Mesodermal cell (in vitro differentiated cells): Measurements from ENCODE around the gene NEUROG3.

Experiments
- H3K27ac ChIP-seq: 2 replicates; pipeline ENCODE4 v1.7.0; 2013; ENCODE audit warnings: mild to moderate bottlenecking, low read depth, low read length, moderate library complexity; ENCODE audit not compliant: severe bottlenecking
- H3K36me3 ChIP-seq: 2 replicates; pipeline ENCODE4 v1.7.1; 2013; ENCODE audit warnings: mild to moderate bottlenecking, low read length, moderate library complexity; ENCODE audit not compliant: control insufficient read depth, insufficient read depth
- H3K4me1 ChIP-seq: one replicate; pipeline ENCODE4 v1.7.1; 2013; ENCODE audit warnings: mild to moderate bottlenecking, low read length; ENCODE audit not compliant: insufficient read depth, control insufficient read depth, poor library complexity, severe bottlenecking
- H3K4me3 ChIP-seq: 2 replicates; pipeline ENCODE4 v1.7.0; 2013; ENCODE audit warnings: low read length, control low read depth, mild to moderate bottlenecking; ENCODE audit not compliant: insufficient read depth, poor library complexity, severe bottlenecking; ENCODE audit errors: extremely low read depth
- H3K9me3 ChIP-seq: 2 replicates; pipeline ENCODE4 v1.7.1; 2013; ENCODE audit warnings: mild to moderate bottlenecking, low read length, moderate library complexity; ENCODE audit not compliant: control insufficient read depth
- WGBS, 2 experiments: methylation state at CpG; one replicate each; pipeline ENCODE4 v1.1.5; 2013; ENCODE audit warnings: missing lambda C conversion rate in 2 of 2; ENCODE audit not compliant: insufficient coverage in 2 of 2; 5-methylcytosine and 5-hydroxymethylcytosine counted together

Gene NEUROG3

DNA sequence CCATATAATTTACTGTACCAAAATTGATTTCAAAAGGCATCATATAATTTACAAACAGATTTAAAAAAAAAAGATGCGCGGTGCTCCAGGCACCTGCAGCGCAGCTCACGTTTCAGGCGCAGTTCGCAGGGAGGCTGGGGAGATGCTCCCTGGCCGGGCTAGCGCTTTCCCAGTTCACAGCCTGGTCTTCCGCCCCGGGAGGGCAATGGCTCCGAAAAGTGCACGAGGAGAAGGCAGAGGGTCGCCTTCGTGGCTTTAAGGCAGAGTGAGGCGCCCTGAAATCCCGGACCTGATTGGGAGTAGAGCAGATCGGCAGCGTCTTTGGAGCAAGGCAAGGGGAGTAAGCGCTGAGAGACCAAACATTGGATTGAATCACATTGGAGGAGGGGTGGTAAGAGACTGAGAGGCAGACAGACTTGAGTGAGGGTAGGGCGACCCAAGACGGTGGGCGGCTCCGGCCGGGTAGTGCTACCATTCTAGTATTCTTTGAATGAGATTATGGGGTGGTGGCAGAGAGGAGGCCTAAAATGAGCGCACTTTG lies 1.5 kb downstream of the NEUROG3 start:
- 0 to 3% methylated on average over 17 to 24 of the region's 25 CpGs for WGBS, 2 experiments
- Histone ChIP-seq H3K4me3 (no peak overlapping the region), H3K4me1 (peaks cover 12% of the 10 kb centered on the region), H3K36me3 (no peaks in the 10 kb centered on the region), H3K9me3 (no peaks in the 10 kb centered on the region), H3K27ac (no peak overlapping the region)

- H3K36me3 ChIP-seq, result no peaks in the 10 kb centered on the region
- no peak overlapping the region for H3K4me3 ChIP-seq
- no peak overlapping the region for H3K27ac ChIP-seq
- H3K9me3 ChIP-seq, result no peaks in the 10 kb centered on the region
- H3K4me1 ChIP-seq, result peaks cover 12% of the 10 kb centered on the region
- whole genome bisulfite sequencing, 2 experiments, result 2 to 5% methylated on average over 5 to 7 of the region's 11 CpGs
Measured at GRCh38 chr10:69570050-69570816, 3.0 kb downstream of the NEUROG3 start.

DNA sequence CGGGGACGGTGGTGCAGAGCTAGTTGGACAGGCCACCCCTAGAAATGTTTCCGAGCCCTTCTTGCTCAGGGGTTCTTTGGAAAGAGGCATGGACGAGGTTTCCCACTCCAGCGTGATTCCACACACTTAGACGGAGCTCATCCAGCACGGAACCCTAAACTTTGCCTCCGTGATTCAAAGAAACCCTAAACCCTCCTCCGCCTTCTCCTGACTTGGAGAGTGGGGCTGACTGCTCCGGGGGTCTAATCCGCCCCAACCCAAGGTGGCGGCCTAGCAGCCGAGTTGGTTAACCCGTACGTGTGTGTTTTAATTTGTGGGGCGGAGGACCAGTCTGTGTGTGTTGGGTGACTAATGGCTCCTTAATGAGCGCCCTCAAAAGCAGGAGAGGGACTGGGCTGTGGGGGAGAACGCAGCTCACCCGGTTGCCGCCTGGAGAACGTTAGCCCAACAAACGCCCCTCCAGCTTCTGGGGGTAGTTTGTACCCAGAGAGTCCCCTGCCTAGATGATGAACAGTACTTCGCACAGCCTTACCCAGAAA lies 3.8 kb downstream of the NEUROG3 start:
- Histone ChIP-seq H3K4me1 (peaks cover 9% of the 10 kb centered on the region), H3K36me3 (no peaks in the 10 kb centered on the region), H3K27ac (no peak overlapping the region), H3K9me3 (no peaks in the 10 kb centered on the region), H3K4me3 (no peak overlapping the region)
- 1 to 4% methylated on average over 13 to 19 of the region's 23 CpGs for WGBS, 2 experiments

- no peak overlapping the region for H3K4me3 ChIP-seq
- no peaks in the 10 kb centered on the region for H3K9me3 ChIP-seq
- WGBS, 2 experiments, result 0 to 2% methylated on average over 31 to 35 of the region's 41 CpGs
Measured at GRCh38 chr10:69568472-69569395, 4.5 kb downstream of the NEUROG3 start.

DNA sequence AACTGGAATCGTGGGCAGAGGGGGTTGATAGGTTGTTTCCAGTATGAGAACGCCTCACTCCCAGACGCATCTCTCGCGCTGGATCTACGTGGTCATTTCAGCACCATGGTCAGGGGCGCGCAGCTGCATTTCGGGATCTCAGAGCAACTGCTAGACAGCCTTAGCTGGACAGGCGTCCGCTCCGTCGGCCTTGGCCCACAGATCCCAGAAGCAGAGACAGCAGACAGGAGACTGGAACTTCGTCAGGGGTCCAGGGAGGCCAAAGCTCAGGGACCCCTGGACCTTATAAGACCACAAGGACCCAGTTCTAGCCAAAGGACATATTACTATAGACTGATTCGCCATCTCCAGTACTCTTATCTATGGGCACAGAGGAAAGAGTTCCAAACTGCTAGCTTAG lies 5.3 kb downstream of the NEUROG3 start:
- WGBS, 2 experiments, result 6 to 9% methylated on average over 15 of the region's 15 CpGs
- Histone ChIP-seq H3K27ac (no peak overlapping the region), H3K9me3 (no peaks in the 10 kb centered on the region), H3K4me1 (peaks cover 9% of the 10 kb centered on the region), H3K4me3 (no peak overlapping the region), H3K36me3 (no peaks in the 10 kb centered on the region)

More at GRCh38 chr10:69568472-69569395, 4.5 kb downstream of the NEUROG3 start:
- H3K4me1 ChIP-seq, result peaks cover 9% of the 10 kb centered on the region
- no peaks in the 10 kb centered on the region for H3K36me3 ChIP-seq
- H3K27ac ChIP-seq, result no peak overlapping the region

DNA sequence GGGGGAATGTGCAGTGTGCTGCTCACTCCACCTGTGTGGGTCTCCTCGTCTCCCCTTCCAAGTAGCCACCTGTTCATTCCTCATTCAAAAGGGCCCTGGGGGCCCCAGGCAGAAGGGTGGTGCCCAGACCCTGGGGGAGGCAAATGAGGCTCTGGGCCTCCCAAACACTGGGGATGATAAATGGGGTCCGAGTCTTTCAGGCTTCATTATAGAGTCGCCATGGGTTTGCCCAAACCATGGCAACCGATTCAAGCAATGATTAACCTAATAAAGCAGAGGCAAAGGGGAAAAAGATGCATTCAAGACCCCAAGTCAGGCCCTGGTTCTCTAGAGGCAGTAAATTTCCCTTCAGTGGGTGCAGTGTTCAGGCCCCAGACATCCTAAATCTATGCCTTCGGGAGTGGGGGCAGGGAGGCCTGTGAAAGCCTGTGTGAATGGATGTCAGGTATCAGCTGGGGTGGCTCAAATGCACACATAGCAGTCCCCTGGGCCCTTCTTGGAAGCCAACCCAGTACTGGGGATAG lies 10.4 kb downstream of the NEUROG3 start:
- Histone ChIP-seq H3K36me3 (no peaks in the 10 kb centered on the region), H3K4me3 (no peak overlapping the region), H3K27ac (no peak overlapping the region), H3K9me3 (no peaks in the 10 kb centered on the region), H3K4me1 (no peaks in the 10 kb centered on the region)
- 89 to 91% methylated on average over 2 to 4 of the region's 5 CpGs for WGBS, 2 experiments

- no peaks in the 10 kb centered on the region for H3K9me3 ChIP-seq
- no peaks in the 10 kb centered on the region for H3K4me1 ChIP-seq
- WGBS, 2 experiments, result 54 to 57% methylated on average over 4 to 5 of the region's 6 CpGs
- H3K36me3 ChIP-seq, result no peaks in the 10 kb centered on the region
- H3K27ac ChIP-seq, result no peak overlapping the region
- no peak overlapping the region for H3K4me3 ChIP-seq
Measured at GRCh38 chr10:69559525-69559924, 13.7 kb downstream of the NEUROG3 start.

- Histone ChIP-seq H3K4me1 (no peaks in the 10 kb centered on the region), H3K36me3 (no peaks in the 10 kb centered on the region), H3K27ac (no peak overlapping the region), H3K4me3 (no peak overlapping the region), H3K9me3 (no peaks in the 10 kb centered on the region)
- WGBS, 2 experiments, result 83% methylated on average over 1 of the region's 2 CpGs; no CpG with 5 or more reads in 1 of the 2 experiments
Measured at GRCh38 chr10:69558559-69558958, 14.7 kb downstream of the NEUROG3 start.

DNA sequence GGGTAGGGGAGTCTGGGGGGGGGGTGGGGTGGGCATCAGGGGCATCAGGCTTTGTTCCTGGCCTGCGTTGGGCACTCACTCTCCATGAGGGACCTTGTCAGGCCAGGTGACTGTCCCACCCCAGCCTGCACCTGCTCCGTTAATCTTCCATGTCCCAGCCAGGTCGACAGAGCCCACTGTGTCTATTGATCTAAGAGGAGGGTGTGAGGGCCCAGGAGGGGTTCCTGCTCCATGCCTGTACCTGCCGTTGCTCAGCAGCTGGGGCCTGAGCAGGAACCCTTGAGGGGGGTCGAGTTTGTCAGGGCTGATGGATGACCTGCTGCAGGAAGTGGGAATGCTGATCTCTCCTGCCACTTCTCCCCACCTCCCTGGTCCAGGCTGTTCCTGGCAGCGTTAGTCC lies 18.6 kb downstream of the NEUROG3 start:
- peaks cover 11% of the 10 kb centered on the region for H3K9me3 ChIP-seq
- no peak overlapping the region for H3K4me3 ChIP-seq
- no peaks in the 10 kb centered on the region for H3K36me3 ChIP-seq
- H3K4me1 ChIP-seq, result no peaks in the 10 kb centered on the region
- 46 to 47% methylated on average over 3 to 4 of the region's 6 CpGs for WGBS, 2 experiments
- no peak overlapping the region for H3K27ac ChIP-seq

DNA sequence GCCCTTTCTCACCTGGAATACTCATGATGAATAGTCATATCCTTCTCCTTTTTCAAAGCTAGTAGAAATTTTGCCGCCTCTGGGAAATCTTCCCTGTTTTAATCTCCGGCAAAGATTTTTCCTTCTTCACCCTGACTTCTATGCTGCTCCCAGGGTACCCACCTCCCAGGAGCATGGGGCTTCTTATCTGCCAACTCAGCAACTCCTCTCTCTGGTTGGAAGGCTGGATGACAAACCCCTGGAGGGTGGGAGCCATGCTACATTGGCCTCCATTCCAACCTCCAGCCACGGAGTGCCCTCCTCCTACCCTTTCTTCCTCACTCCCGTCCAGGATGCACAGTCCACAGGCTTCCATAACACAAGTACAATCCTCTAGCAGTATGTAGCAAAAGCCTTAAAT lies 19.9 kb downstream of the NEUROG3 start:
- H3K36me3 ChIP-seq, result no peaks in the 10 kb centered on the region
- peaks cover 22% of the 10 kb centered on the region for H3K9me3 ChIP-seq
- H3K27ac ChIP-seq, result no peak overlapping the region
- 89 to 90% methylated on average over 2 to 4 of the region's 4 CpGs for WGBS, 2 experiments
- H3K4me3 ChIP-seq, result no peak overlapping the region
- H3K4me1 ChIP-seq, result no peaks in the 10 kb centered on the region
